COR-L47 (cell line): ENCODE data around the gene RPAP3.
"Not testable (repeated sequence)": the region's sequence is repeated elsewhere in the genome, so short reads cannot be mapped to it uniquely, and the experiment has no call there.

Experiments
- DNase-seq: peaks from one replicate; lab custom pipeline; 2025; lab: John Stamatoyannopoulos, UW

RPAP3 gene

DNA sequence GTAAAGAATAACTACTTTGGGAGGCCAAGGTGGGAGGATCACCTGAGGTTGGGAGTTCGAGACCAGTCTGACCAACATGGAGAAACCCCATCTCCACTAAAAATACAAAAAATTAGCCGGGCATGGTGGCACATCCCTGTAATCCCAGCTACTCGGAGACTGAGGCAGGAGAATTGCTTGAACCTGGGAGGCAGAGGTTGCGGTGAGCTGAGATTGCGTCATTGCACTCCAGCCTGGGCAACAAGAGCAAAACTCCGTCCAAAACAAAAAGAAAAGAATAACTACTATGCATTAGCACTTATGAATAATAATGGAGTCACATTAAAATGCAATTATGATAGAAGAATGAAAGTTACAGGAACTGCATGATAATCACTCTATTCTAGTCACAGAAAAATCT, 37.9 kb downstream of the RPAP3 start:
- DNase-seq, result not testable (repeated sequence)

DNA sequence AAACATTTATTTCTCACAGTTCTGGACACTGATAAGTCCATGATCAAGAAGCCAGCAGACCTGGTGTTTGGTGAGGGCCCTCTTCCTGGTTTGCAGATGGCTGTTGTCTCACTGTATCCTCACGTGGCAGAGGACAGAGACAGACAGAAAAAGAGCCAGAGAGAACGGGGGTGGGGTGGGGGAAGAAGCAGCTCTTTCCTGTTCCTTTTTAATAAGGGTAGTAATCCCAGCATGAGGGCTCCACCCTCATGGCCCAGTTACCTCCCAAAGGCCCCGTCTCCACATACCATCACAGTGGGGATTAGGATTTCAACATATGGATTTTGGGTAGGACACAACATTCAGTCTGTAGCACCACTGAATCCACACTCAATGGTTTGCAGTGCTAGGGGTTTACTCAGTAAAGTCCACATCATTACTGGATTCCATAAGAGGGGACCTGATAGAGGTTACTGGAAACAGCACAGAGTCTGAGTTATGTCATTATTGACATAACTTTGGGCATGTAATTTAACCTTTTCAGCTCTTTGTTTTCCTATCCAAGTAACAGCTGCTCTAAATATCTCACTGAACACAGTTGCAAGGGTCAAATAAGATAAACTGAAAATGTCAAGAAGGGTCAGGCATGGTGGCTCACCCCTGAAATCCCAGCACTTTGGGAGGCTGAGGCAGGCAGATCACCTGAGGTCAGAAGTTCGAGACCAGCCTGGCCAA, 53.2 kb downstream of the RPAP3 start:
- DNase-seq, result no peak

DNA sequence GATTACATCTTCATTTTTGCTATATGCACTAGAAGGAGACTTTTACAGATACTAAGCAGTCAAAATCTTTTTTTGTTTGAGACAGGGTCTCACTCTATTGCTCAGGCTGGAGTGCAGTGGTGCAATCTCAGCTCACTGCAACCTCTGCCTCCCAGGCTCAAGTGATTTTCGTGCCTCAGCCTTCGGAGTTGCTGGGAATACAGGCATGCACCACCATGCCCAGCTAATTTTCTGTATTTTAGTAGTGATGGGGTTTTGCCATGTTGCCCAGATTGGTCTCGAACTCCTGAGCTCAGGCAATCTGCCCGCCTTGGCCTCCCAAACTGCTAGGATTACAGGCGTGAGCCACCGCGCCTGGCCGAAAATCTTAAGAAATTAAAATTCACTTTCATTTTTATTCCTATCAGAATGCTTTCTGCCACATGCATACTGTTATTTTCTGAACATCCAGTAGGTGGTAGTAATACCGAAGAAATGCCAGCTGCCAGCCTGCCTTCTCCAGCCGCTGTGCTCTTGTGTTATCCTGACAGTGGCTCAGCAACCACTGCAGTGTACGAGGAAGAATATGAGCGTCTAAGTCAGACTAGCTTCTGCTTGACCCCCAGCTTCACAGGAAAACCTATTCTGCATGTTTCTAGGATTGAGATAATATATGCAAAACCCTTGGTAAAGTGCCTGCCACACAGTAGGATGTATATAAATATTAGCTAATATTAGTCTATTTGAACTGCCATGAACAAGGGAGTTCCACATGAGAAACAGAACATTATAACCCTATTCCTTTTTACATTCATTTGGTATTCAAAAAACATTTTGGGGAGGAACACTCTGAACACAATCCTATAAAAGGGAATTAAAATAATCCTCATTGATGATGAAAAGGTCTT, 54.2 kb downstream of the RPAP3 start:
- peak; percentile 6 for DNase-seq

DNA sequence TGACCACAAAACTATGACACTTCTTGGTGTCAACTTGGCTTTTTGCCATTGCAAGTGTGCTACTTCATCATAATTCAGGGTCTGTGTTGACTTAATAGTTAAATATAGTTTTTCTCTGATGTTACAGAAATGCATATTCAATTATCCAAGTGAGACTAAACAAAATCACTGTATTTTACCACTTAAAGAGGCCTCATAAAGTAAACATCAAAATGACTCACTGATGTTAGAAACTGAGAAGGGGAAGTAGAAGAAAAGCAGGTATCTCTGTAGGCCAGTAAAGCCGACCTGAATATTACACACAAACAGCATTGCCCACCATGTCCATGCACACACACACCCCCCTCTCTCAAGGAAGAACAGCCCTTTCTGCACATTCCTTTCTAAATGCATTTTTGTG, 55.4 kb downstream of the RPAP3 start:
- DNase-seq, result no peak

DNA sequence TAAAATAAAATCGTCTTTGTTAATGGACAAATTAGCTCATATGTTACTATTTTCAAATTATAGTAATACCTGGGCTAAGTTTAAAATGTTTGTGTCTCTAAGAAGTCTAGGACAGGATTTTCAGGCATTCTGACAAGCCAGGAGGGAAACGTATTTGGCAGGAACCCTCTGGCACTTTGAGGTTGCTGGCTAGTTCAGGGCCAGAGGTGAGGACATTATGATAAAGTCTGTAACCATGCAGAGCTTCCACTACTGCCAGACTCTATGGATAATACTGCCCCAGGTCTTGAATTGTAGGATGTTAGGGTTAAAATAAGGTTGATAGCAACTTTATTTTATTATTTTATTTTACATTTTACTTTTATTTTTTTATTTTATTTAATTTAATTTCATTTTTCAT, 56.4 kb downstream of the RPAP3 start:
- DNase-seq, result no peak

DNA sequence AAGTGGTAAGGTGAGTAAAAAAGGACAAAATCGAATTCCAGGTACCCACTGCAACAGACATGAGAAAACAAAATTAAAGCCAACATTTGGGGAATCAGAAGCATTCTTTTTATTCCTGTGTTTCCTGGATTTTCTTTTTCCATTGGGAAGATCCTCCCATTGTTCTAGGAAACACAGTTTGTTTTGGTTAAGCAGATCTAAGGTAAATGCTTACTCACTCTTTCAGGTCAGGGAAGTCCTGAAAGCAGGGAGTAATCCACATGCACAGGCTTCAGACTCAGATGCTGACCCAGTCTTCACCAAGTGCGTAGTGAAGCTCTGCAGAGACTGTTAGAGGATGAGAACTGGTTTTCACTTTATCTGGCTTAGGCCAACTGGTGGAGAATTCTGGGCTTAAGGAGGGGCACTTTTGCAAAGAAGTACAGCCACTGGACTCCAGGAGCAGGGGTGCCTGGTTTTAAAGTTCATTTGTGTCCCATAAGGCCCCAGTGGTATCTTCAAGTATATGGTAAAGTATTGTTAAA, 57.7 kb downstream of the RPAP3 start:
- no peak for DNase-seq

DNA sequence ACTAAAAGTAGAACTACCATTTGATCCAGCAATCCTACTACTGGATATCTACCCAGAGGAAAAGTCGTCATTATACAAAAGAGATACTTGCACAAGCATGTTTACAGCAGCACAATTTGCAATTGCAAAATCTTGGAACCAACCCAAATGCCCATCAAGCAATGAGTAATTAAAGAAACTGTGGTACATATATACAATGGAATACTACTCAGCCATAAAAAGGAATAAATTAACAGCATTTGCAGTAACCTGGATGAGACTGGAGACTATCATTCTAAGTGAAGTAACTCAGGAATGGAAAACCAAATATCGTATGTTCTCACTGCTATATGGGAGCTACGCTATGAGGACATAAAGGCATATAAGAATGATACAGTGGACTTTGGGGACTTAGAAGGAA, 63.5 kb downstream of the RPAP3 start:
- DNase-seq, result not testable (repeated sequence)

DNA sequence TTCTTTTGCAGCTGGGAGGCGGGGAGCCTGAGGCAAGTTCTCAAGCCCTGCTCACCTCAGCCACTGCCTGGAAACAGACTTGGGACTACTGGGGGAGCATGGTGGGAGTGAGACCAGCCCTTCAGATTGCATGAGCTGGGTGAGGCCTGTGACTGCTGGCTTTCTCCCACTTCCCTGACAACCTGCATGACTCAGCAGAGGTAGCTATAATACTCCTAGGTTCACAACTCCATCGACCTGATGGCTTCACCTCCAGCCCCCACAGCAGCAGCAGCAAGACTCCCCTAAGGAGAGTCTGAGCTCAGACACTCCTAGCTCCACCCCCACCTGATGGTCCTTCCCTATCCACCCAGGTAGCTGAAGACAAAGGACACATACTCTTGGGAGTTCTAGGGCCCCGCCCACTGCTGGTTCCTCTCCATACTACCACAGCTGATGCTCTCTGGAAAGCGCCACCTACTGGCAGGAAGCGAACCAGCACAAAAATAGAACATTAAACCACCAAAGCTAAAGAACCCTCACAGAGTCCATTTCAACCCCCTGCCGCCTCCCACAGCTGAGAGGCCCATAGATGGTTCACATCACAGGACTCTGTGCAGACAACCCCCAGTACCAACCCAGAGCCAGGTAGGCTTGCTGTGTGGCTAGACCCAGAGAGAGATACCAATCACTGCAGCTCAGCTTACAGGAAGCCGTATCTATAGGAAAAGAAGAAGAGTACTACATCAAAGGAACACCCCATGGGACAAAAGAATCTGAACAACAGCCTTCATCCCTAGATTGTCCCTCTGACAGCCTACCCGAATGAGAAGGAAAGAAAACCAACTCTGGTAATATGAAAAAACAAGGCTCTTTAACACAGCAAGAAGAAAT, 68.7 kb downstream of the RPAP3 start:
- DNase-seq, result peak; percentile 33

DNA sequence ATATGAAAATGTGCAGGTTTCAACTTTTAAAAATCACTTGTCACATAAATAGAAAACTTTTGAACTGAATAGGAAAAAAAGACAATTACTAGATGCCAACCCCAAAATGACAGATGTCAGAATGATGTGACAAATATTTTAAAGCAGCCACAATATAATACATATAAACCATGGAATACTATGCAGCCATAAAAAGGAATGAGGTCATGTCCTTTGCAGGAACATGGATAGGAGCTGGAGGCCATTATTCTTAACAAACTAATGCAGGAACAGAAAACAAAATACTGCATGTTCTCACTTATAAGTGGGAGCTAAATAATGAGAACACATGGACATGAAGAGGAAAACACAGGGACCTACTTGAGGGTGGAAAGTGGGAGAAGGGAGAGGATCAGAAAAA, 70.1 kb downstream of the RPAP3 start:
- not testable (repeated sequence) for DNase-seq

DNA sequence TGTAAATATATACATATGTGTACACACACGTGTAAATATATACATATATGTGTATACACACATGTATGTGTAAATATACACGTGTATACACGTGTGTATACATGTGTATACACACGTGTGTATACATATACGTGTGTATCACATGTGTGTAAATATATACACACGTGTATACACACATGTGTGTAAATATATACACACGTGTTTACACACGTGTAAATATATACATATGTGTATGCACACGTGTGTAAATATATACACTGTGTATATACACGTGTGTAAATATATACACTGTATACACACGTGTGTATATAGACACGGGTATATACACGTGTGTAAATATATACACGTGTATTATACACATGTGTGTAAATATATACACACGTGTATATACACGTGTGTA, 71.7 kb downstream of the RPAP3 start:
- DNase-seq, result no peak

DNA sequence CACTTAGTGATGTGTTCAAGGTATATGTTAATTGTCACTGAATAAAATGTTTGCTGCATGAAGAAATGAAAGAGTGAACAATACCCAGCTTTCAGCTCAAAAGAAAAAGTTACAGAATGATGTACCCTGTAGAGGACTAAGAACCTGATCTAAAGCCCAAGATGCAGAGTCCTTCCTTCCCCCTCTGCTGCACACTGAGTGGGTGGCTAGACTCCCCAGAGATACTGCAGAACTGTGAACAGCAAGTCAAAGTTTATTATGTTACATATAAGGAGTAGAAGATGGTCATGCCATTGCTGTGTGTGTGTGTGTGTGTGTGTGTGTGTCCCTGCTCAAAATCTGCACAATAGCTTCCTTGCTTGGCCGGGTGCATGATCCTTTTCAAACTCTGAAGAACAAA, 83.9 kb downstream of the RPAP3 start:
- DNase-seq, result no peak

DNA sequence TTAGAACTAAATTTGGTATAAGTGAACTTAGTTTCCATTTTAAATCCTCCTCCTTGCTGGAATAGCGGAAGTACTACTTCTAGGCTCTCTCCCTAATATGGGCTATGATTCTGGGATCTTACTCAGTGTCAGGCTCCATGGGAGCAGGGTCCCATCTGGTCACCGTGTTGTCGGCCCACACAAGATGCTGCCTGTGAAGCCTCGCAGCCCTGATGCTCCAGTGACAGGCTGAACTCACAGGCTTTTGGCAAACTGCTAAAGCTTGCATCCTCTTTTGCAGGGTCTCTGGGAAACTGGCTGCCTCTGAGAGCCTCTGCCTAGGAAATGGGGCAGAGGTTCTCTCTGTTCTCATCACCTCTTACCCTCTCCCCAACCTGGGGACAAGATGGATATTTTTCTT, 88.4 kb downstream of the RPAP3 start:
- no peak for DNase-seq

DNA sequence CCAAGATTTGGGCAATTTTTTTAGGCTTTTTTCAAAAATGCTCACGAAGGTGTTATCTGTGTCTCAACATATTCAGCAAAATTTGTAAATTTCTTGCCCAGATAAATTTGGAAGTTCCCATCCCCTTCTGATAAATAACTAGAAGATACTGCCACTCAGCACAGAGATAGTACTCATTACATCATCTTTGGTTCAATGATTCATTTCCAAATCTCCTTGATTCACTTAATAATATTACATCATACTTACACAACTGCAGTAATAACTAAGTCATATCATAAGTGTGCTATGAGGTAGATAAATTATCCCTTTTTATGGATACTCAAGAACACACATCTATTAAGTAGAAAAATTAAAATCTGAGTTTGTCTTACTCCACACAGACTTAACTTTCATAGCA, 89.4 kb downstream of the RPAP3 start:
- DNase-seq, result no peak

DNA sequence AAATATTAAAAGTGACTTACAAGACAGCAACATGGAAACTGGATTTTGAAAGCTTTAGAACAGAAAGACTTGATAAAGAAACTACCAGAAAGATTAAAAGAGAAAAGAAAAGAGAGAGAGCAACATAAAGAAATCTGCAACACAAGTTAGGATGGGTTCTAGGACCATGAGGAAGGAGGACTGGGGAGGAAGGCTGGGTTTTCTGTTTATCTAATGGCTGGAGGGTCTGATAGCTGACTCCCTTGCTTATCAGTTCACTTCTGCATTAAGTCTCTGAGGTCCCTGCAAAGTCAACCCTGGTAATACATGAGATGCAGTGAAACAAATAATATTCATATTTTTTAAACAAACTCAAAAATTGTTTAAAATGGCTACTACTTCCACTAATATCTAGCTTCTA, 90.1 kb downstream of the RPAP3 start:
- DNase-seq, result no peak

DNA sequence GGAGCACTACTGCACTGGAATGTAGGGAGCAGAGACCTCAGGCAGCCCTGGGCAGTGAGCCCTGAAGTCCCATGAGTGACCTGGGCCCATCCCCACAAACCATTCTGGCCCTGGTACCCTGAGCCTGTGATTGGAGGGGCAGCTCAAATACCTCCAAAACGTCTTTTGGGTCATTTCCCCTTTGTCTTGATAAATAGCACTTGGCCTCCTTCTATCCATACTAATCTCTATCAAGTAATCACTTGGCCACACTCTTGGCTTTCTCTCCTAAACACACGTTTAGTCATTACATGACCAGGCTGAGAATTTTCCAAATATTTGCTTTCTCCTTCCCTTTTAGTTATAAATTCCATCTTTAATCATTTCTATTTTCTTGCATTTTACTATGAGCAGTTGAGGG, 91.3 kb downstream of the RPAP3 start:
- no peak for DNase-seq

DNA sequence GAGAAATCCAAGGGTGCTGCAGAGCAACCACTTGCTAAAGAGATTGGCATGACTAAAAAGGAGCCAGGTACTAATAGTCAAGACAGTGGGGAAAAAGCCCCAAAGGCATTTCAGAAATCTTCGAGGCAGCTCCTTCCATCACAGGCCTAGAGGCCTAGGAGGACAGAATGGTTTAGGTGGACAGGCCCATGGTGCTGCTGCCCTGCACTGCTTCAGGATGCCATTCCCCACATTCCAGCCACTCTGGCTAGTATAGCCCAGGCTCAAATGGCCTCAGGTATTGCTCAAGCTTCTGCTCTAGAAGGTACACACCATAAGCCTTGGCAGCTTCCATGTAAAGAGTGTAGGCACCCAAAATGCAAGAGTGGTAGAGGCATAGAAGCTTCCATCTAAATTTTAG, 92.9 kb downstream of the RPAP3 start:
- no peak for DNase-seq

DNA sequence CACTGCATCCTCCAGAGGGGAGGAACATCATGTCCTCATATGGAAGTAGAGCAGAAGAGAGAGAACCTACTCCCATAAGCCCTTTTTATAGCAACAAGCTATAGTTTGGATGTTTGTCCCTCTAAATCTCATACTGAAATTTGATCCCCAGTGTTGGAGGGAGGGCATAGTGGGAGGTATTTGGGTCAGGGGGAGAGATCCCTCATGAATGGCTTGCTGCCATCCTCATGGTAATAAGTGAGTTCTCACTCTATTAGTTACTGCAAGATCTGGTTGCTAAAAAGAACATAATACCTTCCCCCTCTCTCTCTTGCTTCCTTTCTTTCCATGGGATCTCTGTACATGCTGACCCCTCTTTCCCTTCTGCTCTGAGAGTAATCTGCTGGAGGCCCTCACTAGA, 93.9 kb downstream of the RPAP3 start:
- DNase-seq, result no peak
